GM18519 (cell line): ENCODE results near the gene MPIG6B.
A peak's percentile ranks its signal among the peaks of the same experiment; 100 is the strongest.

ENCODE experiments used
- ATAC-seq: cut with Tn5 transposase; IDR thresholded peaks from one replicate; pipeline ENCODE4 v1.9.1; 2021; ENCODE audit warnings: mild to moderate bottlenecking, moderate library complexity; ENCODE audit not compliant: unreplicated experiment, low FRiP score

The MPIG6B gene

DNA sequence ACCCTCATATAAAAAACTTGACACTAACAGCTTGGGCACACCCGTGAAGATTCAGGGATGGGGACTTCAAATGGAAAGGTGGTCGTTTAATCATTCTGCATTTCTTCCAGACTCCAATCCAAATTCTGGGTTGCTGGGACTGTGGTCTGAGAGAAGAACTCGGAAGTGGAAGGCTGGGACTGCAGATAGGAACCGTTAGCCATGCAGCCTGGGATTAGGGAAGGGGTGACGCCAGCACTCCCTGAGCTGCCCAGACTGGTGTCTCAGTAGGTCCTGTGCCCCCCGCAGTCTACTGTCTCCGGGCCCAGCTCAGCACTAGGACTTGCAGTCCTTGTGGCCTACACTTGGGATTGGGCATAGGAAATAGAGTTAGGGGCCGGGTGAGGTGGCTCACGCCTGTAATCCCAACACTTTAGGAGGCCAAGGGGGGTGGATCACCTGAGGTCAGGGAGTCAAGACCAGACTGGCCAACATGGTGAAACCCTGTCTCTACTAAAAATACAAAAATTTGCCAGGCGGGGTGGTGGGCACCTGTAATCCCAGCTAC, 13.7 kb downstream of the MPIG6B start:
- ATAC-seq = no peak

DNA sequence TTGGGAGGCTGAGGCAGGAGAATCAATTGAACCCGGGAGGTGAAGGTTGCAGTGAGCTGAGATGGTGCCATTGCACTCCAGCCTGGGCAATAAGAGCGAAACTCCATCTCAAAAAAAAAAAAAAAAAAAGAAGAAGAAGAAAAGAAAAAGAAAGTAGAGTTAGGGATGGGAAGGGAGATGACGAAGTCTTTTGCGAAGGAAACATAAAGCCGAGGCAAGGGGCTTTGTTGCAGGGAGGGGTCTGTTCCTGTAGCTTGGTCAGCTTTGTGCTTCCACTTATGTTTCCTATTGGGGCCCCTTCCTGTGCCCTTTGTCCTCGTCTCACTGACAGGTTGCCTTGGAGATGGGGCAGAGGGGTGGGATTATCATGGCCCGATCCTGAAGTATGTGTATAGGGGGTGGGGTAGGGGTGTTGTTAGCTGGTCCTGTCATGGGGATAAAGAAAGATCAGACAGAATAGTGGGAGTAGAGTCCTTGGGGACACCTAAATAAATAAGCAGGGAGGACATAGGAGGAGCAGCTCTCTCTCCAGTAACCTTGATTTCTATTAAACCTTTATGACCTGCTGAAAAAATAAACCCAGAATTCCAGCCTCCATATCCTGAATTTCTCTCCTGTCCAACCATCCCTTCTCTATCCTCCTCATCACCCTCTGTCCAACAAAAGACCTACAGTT, 14.3 kb downstream of the MPIG6B start:
- no peak for ATAC-seq

DNA sequence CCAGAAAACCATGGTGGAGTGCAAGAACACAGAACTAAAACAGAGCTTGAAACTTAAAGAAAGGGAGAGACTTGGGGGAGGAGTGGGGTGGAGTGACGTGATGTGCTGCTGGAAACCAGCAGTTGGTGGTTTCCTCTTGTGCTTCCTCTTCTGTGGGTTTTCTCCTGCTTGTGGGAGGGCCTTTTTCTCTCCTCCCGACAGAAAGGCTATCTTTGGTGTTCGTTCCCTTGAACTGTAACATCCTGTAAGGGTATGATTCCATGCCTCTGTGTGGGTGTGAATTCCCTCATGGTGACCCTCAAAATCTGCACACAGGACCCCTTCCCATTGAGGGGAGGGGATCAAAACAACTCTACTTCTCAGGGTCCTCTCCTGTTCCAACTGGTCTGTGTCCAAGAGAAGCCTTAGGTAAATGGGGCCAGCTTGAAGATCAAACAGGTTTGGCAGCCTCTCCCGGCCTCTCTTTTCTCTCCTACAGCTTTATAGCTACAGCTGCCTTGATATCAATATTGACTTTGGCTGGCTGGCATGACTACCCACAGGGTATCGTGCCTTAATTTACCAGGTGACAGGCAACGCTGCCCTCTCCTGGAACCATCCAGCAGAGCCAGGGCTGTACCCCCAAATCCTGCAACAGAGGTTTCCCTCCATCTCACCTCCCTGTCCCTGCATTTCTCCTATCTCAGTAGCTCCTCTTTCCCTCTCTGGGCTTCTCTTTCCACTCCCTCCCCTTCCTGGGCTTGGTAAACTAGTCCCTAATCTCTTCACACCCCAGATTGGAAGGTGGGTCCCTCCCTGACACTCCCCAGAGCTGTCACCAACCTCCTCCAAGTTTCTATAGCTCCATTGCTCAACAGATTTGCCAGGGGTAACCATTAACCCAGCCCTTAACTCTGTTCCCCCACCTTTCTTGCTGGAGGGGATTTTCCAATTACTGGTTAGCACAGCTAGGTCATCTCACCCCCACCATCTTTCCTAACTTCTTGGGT, 15.1 kb downstream of the MPIG6B start:
- no peak for ATAC-seq

DNA sequence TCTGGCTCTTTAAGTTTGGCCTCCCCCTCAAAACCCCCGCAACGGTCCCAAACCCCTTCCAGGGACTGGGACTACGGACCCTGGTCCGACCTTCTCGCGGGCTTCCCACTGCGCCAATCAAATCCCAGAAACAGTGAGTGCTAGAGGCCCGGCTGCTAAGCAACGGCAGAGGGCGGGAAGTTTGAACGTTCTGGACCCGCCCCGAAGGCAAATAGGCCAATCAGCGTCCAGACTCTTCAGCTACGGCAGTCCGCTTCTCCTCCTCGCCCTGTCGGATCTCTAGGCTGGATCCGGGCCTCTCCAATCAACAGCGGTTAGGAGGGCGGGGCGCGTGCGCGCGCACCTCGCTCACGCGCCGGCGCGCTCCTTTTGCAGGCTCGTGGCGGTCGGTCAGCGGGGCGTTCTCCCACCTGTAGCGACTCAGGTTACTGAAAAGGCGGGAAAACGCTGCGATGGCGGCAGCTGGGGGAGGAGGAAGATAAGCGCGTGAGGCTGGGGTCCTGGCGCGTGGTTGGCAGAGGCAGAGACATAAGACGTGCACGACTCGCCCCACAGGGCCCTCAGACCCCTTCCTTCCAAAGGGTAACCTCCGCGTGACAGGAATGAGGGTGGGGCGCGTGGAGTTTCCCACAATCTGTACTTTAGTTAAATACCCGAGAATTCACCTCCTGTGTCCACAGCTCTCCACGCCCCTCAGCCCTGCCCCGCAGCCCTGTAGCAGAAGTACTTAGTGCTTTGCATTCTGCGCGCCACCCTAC, 16.6 kb downstream of the MPIG6B start, which contains the start of gene MSH5:
Gene MSH5 (plus strand): TSS at position 367 of the 758 bp plus-strand sequence. CDS start 462 bp downstream, outside the sequence.
- peak; percentile 66 for ATAC-seq

DNA sequence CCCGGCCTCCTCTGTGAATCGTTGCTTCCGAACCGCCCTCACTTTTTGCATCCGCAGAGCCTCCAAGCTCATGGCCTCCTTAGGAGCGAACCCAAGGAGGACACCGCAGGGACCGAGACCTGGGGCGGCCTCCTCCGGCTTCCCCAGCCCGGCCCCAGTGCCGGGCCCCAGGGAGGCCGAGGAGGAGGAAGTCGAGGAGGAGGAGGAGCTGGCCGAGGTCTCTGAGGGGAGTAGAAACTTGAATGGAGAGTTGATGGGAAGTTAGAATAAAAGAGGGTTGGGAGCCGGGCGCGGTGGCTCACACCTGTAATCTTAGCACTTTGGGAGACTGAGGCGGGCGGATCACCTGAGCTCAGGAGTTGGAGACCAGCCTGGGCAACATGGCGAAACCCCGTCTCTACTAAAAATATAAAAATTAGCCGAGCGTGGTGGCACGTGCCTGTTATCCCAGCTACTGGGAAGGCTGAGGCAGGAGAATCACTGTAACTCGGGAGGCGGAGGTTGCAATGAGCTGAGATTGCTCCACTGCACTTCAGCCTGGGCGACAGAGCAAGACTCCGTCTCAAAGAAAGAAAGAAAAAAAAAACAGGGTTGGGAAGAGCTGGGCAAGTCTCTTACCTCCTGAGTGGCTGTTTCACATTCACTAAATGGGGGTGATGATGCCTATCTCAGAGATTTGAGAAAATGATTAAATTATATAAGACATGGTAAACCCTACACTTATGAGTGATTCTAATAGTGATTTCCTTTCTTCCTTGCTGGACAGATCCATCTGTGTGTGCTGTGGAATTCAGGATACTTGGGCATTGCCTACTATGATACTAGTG, 17.4 kb downstream of the MPIG6B start:
- ATAC-seq = no peak

DNA sequence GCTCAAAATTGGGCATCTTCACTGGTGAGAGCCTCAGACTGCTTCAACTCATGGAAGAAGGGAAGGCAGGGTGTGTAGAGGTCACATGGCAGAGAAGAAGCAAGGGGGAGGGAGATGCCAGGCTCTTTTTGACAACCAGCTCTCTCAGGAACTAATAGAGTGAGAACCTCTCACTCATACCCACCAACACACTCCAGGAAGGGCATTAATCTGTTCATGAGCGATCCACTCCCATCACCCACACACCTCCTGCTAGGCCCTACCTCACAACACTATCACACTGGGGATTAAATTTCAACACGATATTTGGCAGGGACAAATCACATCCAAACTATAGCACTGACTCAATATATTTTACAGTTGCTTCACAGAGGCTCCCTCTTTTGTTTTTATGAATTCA, 18.6 kb downstream of the MPIG6B start:
- ATAC-seq = no peak

DNA sequence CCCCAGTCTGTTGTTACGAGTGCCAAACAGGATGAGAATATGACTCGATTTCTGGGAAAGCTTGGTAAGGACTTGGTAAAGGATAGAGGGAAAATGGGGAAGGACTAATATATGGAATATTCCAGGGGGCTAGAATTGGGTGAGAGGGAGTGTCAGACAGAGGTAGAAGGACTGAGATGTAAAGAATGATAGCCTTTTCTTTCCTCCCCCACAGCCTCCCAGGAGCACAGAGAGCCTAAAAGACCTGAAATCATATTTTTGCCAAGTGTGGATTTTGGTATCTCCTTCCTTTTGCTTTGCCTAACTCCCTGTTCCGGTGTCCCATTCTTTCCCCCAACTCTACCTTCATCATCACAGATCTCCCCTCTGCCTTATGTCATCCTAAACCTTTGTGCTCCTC, 19.7 kb downstream of the MPIG6B start:
- no peak for ATAC-seq

DNA sequence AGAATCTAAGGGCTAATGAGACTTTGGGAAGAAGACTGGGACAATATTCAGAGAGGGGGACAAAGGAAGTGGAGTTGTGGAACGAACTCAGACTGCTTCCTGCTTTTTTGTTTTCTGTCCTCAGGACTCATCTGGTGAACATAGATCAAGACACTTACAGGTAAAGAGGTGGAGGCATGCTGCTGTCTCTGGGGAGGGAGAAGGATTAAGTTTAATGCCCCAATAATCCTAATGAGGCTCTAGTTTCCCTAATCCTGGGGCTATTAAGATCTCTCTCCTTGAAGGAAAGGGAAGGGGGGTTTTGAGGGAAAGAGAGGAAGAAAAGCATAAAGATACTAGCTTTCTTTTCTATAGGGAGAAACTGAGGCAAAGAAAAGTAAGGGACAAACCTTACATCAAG, 21.2 kb downstream of the MPIG6B start:
- ATAC-seq = no peak

DNA sequence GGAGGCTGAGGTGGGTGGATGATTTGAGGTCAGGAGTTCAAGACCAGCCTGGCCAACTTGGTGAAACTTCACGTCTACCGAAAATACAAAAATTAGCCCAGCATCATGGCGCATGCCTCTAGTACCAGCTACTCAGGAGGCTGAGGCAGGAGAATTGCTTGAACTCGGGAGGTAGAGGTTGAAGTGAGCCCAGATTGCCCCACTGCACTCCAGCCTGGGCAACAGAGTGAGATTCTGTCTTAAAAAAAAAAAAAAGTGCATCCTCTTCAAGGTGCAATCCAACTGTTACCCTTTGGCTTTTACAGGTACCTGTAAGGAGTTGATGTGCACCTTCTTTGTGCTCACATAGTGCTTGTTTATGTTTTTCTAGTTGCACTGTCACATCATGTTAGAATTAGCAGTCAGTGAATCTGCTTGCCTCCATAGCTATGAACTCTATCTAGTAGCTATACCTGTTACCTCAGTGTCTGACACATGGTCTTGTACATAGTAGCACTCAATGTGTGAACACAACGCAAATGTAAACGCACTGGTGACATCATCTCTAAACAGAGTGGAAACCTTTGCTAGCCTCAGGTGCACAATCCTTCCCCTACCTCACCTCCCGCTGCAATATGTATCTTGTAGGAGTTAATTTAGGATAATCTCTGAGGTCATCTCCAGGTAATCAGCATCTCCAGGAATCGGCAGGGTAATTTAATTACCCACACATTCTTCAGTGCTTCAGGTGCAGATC, 26.3 kb downstream of the MPIG6B start:
- ATAC-seq = no peak

DNA sequence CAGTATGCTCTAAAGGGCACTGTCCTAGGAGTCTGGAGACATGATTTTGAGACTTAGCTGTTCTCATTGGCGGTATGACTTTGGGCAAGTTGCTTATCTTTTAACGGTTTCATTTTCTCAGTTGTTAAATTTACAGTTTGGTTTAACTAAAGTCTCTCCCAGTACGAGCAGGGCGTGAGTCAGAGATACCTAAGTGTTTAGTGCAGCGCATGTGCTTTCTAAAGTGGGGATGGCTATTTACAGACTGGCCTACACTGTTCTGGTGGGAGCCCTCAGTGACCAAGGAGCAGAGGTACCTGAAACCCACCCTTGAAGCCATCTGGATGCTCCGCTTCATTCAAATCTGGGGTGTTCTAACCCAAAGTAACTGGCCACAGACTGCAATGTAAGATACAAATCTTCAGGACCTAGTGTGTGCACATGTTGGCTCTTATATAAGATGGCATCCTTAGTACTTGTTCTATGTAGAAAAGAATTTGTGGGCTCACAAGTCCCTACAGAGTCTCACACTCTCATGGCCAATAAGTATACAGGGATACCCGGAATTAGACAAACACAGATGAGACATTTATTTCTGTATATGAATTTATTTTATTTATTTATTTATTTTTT, 27.3 kb downstream of the MPIG6B start:
- no peak for ATAC-seq

DNA sequence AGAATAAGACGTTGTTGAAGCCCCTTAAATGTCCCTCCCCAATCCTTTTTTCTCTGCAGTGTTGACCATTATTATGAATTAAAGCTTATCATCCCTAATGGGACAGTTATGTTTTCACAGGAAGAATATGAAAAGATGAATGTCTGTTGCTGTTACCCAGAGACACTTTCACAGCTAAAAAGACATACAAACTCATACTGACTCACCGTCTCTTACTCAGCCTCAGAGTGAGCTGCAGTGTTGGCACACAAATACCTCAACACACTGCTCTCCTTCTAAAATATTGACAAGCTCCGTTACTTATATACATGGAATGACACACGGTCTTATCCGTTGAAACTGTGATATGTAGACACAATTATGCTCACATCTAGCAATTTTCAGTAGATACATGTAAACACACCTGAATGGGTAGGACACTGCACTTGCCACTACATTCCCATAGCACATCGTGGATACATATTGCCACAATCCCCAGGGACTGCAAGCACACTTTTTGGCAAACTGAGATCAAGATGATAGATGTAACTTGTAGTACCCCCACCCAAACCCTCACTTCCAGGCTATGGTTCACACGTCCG, 29.7 kb downstream of the MPIG6B start:
- ATAC-seq = no peak

DNA sequence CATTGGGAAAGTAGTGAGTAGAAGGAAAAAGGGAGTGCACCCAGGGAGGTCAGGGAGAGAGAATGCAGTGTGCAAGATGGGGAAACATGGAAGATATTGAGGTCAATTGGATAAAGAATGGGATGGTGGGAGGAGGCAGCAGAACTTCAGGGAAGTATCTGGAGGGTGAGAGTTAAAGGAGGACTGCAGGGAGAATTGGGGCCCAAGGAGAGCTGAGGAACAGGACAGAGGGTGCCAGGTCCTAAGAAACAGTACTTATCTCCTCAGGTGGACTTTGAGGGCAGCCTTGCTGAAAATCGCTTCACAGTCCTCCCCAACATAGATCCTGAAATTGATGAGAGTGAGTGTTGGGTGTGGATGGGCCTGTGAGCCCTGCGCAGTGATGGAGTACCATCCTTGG, 35.1 kb downstream of the MPIG6B start:
- ATAC-seq = no peak

DNA sequence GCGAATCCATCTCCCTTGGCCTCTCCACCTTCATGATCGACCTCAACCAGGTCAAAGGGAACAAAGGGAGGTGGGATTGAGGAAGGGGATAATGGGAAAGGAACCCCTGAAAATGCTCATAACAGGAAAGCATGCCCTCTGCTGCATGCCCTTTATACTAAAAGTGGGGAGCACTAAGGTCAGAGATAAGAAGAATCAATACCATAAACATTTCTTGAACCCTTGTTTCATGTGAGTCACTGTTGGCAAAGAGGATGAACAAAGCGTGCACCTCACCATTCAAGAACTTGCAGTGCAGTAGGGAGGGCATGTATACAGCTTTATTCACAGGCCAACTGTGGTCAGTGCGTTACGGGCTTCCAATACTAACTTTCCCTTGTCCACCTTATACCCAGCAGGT, 37.6 kb downstream of the MPIG6B start:
- ATAC-seq = no peak

DNA sequence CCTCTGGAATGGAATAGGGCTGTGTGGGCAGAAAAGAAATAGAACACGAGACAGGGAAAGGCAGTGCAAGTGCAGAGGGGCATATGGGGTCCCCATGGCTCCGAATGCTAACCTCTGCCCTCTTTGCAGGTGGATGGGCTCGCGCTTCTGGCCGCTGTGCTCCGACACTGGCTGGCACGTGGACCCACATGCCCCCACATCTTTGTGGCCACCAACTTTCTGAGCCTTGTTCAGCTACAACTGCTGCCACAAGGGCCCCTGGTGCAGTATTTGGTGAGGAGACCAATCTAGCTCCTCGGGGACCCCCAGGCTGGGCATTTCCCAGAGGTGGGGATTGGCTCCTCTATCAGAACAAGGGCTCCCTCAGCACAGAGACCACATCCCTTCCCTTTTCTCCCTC, 38.2 kb downstream of the MPIG6B start:
- ATAC-seq = no peak

DNA sequence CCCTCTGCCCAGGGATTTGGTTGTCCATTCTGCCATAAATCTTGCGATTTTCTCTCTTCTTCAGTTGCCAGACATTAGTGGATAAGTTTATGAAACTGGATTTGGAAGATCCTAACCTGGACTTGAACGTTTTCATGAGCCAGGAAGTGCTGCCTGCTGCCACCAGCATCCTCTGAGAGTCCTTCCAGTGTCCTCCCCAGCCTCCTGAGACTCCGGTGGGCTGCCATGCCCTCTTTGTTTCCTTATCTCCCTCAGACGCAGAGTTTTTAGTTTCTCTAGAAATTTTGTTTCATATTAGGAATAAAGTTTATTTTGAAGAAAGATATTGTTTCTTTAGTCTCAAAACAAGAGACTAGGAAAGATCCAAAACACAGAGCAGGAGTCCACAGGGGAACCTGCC, 39.2 kb downstream of the MPIG6B start, which contains the start of gene SAPCD1:
Gene SAPCD1 (plus strand): TSS at position 301 of the 400 bp plus-strand sequence. CDS start 399 bp downstream, outside the sequence.
- ATAC-seq = no peak

DNA sequence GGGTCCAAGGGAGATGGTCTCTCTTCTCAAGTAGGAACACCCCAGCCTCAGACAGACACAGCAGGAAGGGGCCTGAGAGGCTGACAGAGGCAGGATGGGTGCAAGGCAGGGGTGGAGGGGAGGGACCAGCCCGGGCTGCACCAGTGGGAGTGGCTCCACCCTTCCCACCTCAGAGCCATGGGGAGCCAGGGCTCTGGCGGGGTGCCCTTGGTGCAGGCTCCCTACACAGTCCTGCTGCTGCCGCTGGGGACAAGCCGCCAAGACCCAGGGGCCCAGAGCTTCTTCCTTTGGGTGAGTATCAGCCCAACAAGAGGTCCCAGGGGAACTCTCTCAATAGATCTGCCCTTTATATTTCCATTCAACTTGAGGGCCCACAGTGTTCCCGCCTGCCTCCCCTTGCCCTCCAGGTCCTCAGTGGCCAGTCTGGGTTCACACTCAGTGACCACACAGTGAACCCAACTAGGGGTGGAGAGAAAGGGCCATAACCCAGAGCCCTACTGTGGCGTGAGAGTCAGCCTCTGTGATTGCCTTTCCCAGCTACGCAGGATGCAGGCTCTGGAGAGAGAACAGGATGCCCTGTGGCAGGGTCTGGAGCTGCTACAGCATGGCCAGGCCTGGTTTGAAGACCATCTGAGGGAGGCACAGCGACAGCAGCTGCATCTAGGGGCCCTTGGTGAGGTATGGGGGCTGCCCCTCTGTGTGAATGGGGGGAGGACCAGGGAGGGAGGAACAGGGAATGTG, 39.9 kb downstream of the MPIG6B start:
- ATAC-seq = no peak

DNA sequence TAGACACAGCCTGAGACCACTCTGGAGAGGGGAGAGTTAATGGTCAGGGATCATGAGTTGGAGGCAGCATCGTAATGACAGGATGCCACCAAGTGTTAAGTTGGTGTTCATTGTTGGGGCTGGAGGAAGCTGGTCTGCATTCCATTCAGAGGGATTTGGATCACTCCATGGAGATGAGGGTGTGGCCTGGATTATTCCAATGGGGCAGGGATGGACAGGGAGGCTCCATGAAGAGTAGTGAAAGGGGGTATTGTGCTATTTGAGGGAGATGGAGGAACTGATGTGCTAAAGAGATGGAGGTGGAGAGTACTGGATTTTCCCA, 40.4 kb downstream of the MPIG6B start:
- no peak for ATAC-seq

DNA sequence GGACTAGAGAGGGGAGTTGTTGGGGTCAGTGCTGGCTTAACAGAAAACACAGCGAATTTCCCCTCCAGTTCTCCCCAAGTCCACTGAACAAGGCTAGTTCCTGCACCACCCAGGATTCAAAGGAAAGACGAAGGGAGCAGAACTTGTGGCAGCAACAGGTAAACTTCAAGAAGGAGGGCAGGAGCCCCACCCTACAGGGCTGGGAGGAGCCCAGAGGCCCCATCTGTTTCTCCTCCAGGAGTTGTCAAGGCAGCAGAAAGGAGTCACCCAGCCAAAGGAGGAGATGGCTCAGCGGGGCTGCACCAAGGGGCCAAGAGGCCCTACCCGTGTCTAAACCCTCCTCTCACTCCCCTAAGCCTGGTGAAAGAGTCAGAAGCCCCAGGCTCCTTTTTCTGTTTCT, 41.0 kb downstream of the MPIG6B start:
- no peak for ATAC-seq
